Tibial nerve (tissue), 4 donors: ENCODE measurements around the gene GSN. TPM values are rescaled to one million over a fixed set of nuclear protein-coding genes. Genes with fewer than 3 reads are reported as not detected.
A peak's percentile ranks its signal among the peaks of the same experiment; 100 is the strongest.

Experiments
- DNase-seq, 2 donors: peaks; one replicate each; pipeline ENCODE4 v3.0.0-alpha.2; 2019; ENCODE audit warnings: low spot score in 2 of 2
- H3K27ac ChIP-seq, 4 donors: fragments of 200-600 bp; sonication (generic) in 3 of 4; one replicate each; pipeline ENCODE4 v1.5.1; 2017 to 2019; ENCODE audit warnings: mild to moderate bottlenecking in 1 of 4
- H3K27me3 ChIP-seq, 2 donors: fragments of 200-600 bp; sonication (generic) in 1 of 2; one replicate each; pipeline versions ENCODE4 v1.5.1 to v1.6.0; 2017 to 2019
- H3K36me3 ChIP-seq, 3 donors: fragments of 200-600 bp; sonication (generic); one replicate each; pipeline ENCODE4 v1.5.1; 2018 to 2019
- H3K4me1 ChIP-seq, 4 donors: fragments of 200-600 bp; sonication (generic) in 3 of 4; one replicate each; pipeline ENCODE4 v1.5.1; 2017 to 2019
- H3K4me3 ChIP-seq, 4 donors: fragments of 200-600 bp; sonication (generic) in 3 of 4; one replicate each; pipeline ENCODE4 v1.5.1; 2017 to 2019; ENCODE audit warnings: mild to moderate bottlenecking in 1 of 4, moderate library complexity in 1 of 4
- H3K9me3 ChIP-seq, 4 donors: fragments of 200-600 bp; sonication (generic) in 3 of 4; one replicate each; pipeline ENCODE4 v1.5.1; 2017 to 2019
- CTCF ChIP-seq, 5 experiments: fragments of 200-600 bp in 3 of 5; fragments of 450-650 bp in 2 of 5; sonication (generic) in 3 of 5; IDR thresholded peaks; one replicate each; pipeline ENCODE4 v1.5.1; 2016 to 2019; ENCODE audit warnings: antibody characterized with exemption in 5 of 5, mild to moderate bottlenecking in 3 of 5, moderate library complexity in 2 of 5
- EP300 ChIP-seq, 2 donors: sonication (generic); formaldehyde crosslinking; IDR thresholded peaks; one replicate each; pipeline ENCODE4 v1.6.1; 2017; ENCODE audit warnings: antibody characterized with exemption in 2 of 2, mild to moderate bottlenecking in 1 of 2
- POLR2A ChIP-seq, 2 donors: fragments of 450-650 bp; IDR thresholded peaks; one replicate each; pipeline ENCODE4 v1.6.1; 2017; ENCODE audit warnings: antibody characterized with exemption in 2 of 2, mild to moderate bottlenecking in 2 of 2, moderate library complexity in 2 of 2
- WGBS, 2 donors: methylation state at CpG; one replicate each; pipeline ENCODE4 v1.1.5; 2018; 5-methylcytosine and 5-hydroxymethylcytosine counted together
- total RNA-seq, 4 donors: library from RNA; depleted of rRNA; stranded (reverse); fragments of >200 nt; gene quantifications; one replicate each; pipeline ENCODE4 v1.1.0, GENCODE V29; 2016

The GSN gene
- total RNA-seq, 4 donors from 2014 or later: 1,899 to 6,678 (median 4,539) TPM

GRCh38 chr9:121364077-121364476, 96.1 kb downstream of the GSN start:
- no peak for DNase-seq
- Histone ChIP-seq H3K9me3 (no peaks in the 10 kb centered on the region), H3K27ac (peak overlapping the region; percentile 49 to 98 (median 78)), H3K4me3 (no peak overlapping the region), H3K36me3 (no peaks in the 10 kb centered on the region), H3K4me1 (peaks cover 0 to 98% (median 60%) of the 10 kb centered on the region in 4 donors), H3K27me3 (no peaks in the 10 kb centered on the region)
- TF ChIP-seq EP300 (IDR thresholded peaks at IDR 0.05): no peak
- TF ChIP-seq POLR2A (IDR thresholded peaks at IDR 0.05): no peak
- TF ChIP-seq CTCF (IDR thresholded peaks at IDR 0.05): no peak
- WGBS, 2 donors: 68 to 76% methylated on average over 5 of the region's 5 CpGs

- DNase-seq: no peak
- H3K27ac ChIP-seq: peak overlapping the region; percentile 49 to 98 (median 78)
- H3K27me3 ChIP-seq: no peaks in the 10 kb centered on the region
- H3K4me3 ChIP-seq: no peak overlapping the region
- no peaks in the 10 kb centered on the region for H3K9me3 ChIP-seq
- TF ChIP-seq POLR2A (IDR thresholded peaks at IDR 0.05) (no peak), CTCF (IDR thresholded peaks at IDR 0.05) (no peak), EP300 (IDR thresholded peaks at IDR 0.05) (no peak)
- H3K4me1 ChIP-seq: peaks cover 0 to 90% (median 56%) of the 10 kb centered on the region in 4 donors
- H3K36me3 ChIP-seq: no peaks in the 10 kb centered on the region
Measured at GRCh38 chr9:121364886-121365285, 96.9 kb downstream of the GSN start.

GRCh38 chr9:121365564-121365963, 97.6 kb downstream of the GSN start:
- Histone ChIP-seq H3K4me3 (no peak overlapping the region), H3K9me3 (no peaks in the 10 kb centered on the region), H3K27ac (peak overlapping the region; percentile 49 to 98 (median 78)), H3K4me1 (peaks cover 0 to 86% (median 54%) of the 10 kb centered on the region in 4 donors), H3K36me3 (no peaks in the 10 kb centered on the region), H3K27me3 (no peaks in the 10 kb centered on the region)
- WGBS, 2 donors: 30 to 61% methylated on average over 2 of the region's 2 CpGs
- no peak for DNase-seq
- TF ChIP-seq EP300 (IDR thresholded peaks at IDR 0.05) (no peak), CTCF (IDR thresholded peaks at IDR 0.05) (no peak), POLR2A (IDR thresholded peaks at IDR 0.05) (no peak)

GRCh38 chr9:121366611-121367192, 98.7 kb downstream of the GSN start:
- Histone ChIP-seq H3K4me1 (peaks cover 0 to 86% (median 46%) of the 10 kb centered on the region in 4 donors), H3K9me3 (no peaks in the 10 kb centered on the region), H3K27ac (peak overlapping the region; percentile 13 to 98 (median 72)), H3K4me3 (peak overlapping the region in 1 of 4 donors; percentile 88), H3K36me3 (no peaks in the 10 kb centered on the region), H3K27me3 (no peaks in the 10 kb centered on the region)
- DNase-seq: no peak
- 81 to 86% methylated on average over 5 of the region's 5 CpGs for WGBS, 2 donors
- TF ChIP-seq EP300 (IDR thresholded peaks at IDR 0.05) (no peak), POLR2A (IDR thresholded peaks at IDR 0.05) (no peak), CTCF (IDR thresholded peaks at IDR 0.05) (no peak)

GRCh38 chr9:121367306-121368137, 99.6 kb downstream of the GSN start:
- Histone ChIP-seq H3K4me1 (peaks cover 0 to 86% (median 42%) of the 10 kb centered on the region in 4 donors), H3K4me3 (peak overlapping the region; percentile 82 to 91 (median 88)), H3K36me3 (no peaks in the 10 kb centered on the region), H3K27me3 (no peaks in the 10 kb centered on the region), H3K9me3 (no peaks in the 10 kb centered on the region), H3K27ac (peak overlapping the region; percentile 56 to 98 (median 93))
- no peak for DNase-seq
- no peak for TF ChIP-seq EP300 (IDR thresholded peaks at IDR 0.05)
- no peak for TF ChIP-seq POLR2A (IDR thresholded peaks at IDR 0.05)
- no peak for TF ChIP-seq CTCF (IDR thresholded peaks at IDR 0.05)
- WGBS, 2 donors: 40 to 42% methylated on average over 4 of the region's 4 CpGs
